CD14-positive monocyte (primary cell): Measurements from ENCODE around the gene GLP1R. TPM values are rescaled to one million over a fixed set of nuclear protein-coding genes. Genes with fewer than 3 reads are reported as not detected.

Source experiments
- DNase-seq, 3 donors: peaks; one replicate each; pipeline ENCODE4 v3.0.0-alpha.2; 2011 to 2022
- H2AFZ ChIP-seq: 2 replicates; pipeline ENCODE4 v1.6.0; 2012; ENCODE audit warnings: mild to moderate bottlenecking, low read depth, low read length, inconsistent platforms; ENCODE audit not compliant: insufficient read depth, poor library complexity, severe bottlenecking
- H3K27ac ChIP-seq, 2 donors: 1 replicate in 1 of 2; 2 replicates in 1 of 2; pipeline ENCODE4 v1.5.1; 2012 to 2013; ENCODE audit warnings: low read length in 2 of 2, control low read depth in 1 of 2, inconsistent platforms in 1 of 2, low read depth in 1 of 2, mild to moderate bottlenecking in 1 of 2
- H3K27me3 ChIP-seq, 2 donors: one replicate each; pipeline versions ENCODE4 v1.6.0 to v1.6.1; 2011 to 2013; ENCODE audit warnings: low read length in 2 of 2; ENCODE audit not compliant: control insufficient read depth in 2 of 2, insufficient read depth in 2 of 2
- H3K36me3 ChIP-seq, 2 donors: replicated peaks in 1 of 2; 1 replicate in 1 of 2; 2 replicates in 1 of 2; pipeline versions ENCODE4 v1.5.1 to v1.6.1; 2012 to 2013; ENCODE audit warnings: low read length in 2 of 2, control low read depth in 1 of 2, inconsistent platforms in 1 of 2, mild to moderate bottlenecking in 1 of 2; ENCODE audit not compliant: insufficient read depth in 2 of 2, control insufficient read depth in 1 of 2
- H3K4me1 ChIP-seq, 2 donors: 1 replicate in 1 of 2; 2 replicates in 1 of 2; pipeline versions ENCODE4 v1.5.1 to v1.6.1; 2012 to 2013; ENCODE audit warnings: low read length in 2 of 2, control low read depth in 1 of 2, inconsistent platforms in 1 of 2, mild to moderate bottlenecking in 1 of 2, moderate library complexity in 1 of 2; ENCODE audit not compliant: insufficient read depth in 2 of 2, control insufficient read depth in 1 of 2
- H3K4me2 ChIP-seq: replicated peaks from 2 replicates; pipeline ENCODE3; 2012; ENCODE audit warnings: low read length, moderate library complexity, mild to moderate bottlenecking; ENCODE audit not compliant: poor library complexity, severe bottlenecking; ENCODE audit errors: extremely low read depth
- H3K4me3 ChIP-seq, 3 experiments: fragments of 200-600 bp in 1 of 3; sonication (generic) in 1 of 3; replicated peaks in 1 of 3; 1 replicate in 2 of 3; 2 replicates in 1 of 3; pipeline ENCODE4 v1.5.1; 2011 to 2013; ENCODE audit warnings: low read length in 3 of 3, mild to moderate bottlenecking in 3 of 3, control low read depth in 2 of 3, low read depth in 2 of 3, inconsistent platforms in 1 of 3, moderate library complexity in 1 of 3
- H3K79me2 ChIP-seq: 2 replicates; pipeline ENCODE4 v1.6.0; 2012; ENCODE audit warnings: mild to moderate bottlenecking, control low read depth, inconsistent platforms, low read length, moderate library complexity; ENCODE audit not compliant: insufficient read depth
- H3K9ac ChIP-seq: 2 replicates; pipeline ENCODE4 v1.6.0; 2017; ENCODE audit warnings: low read length, mild to moderate bottlenecking; ENCODE audit not compliant: insufficient read depth, poor library complexity, severe bottlenecking
- H3K9me3 ChIP-seq, 2 donors: replicated peaks in 1 of 2; 1 replicate in 1 of 2; 2 replicates in 1 of 2; pipeline versions ENCODE4 v1.5.1 to v1.6.1; 2012 to 2013; ENCODE audit warnings: low read length in 2 of 2, control low read depth in 1 of 2; ENCODE audit not compliant: control insufficient read depth in 1 of 2, insufficient read depth in 1 of 2
- H4K20me1 ChIP-seq: 2 replicates; pipeline ENCODE4 v1.6.0; 2012; ENCODE audit warnings: mild to moderate bottlenecking, low read length, control low read depth, moderate library complexity; ENCODE audit not compliant: insufficient read depth
- H3K27ac Mint-ChIP-seq, 7 donors: one replicate each; pipeline ENCODE4 v1.8.0; 2020; ENCODE audit warnings: mild to moderate bottlenecking in 7 of 7, mixed read lengths in 7 of 7, moderate library complexity in 6 of 7, inconsistent platforms in 2 of 7
- H3K27me3 Mint-ChIP-seq, 3 donors: one replicate each; pipeline ENCODE4 v1.8.0; 2021 to 2022; ENCODE audit warnings: low read depth in 3 of 3, mild to moderate bottlenecking in 3 of 3, mixed read lengths in 3 of 3, moderate library complexity in 3 of 3, inconsistent platforms in 1 of 3
- H3K36me3 Mint-ChIP-seq, 2 donors: one replicate each; pipeline ENCODE4 v1.8.0; 2020; ENCODE audit warnings: mixed read lengths in 2 of 2, inconsistent platforms in 1 of 2, mild to moderate bottlenecking in 1 of 2
- H3K4me1 Mint-ChIP-seq: one replicate; pipeline ENCODE4 v1.8.0; 2020; ENCODE audit warnings: mild to moderate bottlenecking, mixed read lengths
- H3K4me3 Mint-ChIP-seq, 2 donors: one replicate each; pipeline ENCODE4 v1.8.0; 2020; ENCODE audit warnings: mild to moderate bottlenecking in 2 of 2, mixed read lengths in 2 of 2, moderate library complexity in 1 of 2
- H3K9me3 Mint-ChIP-seq, 7 donors: one replicate each; pipeline ENCODE4 v1.8.0; 2020 to 2022; ENCODE audit warnings: mixed read lengths in 7 of 7, mild to moderate bottlenecking in 6 of 7, moderate library complexity in 6 of 7, inconsistent platforms in 2 of 7
- WGBS: methylation state at CpG from one replicate; pipeline ENCODE4 v1.1.5; 2013; ENCODE audit warnings: missing lambda C conversion rate; ENCODE audit not compliant: insufficient coverage; 5-methylcytosine and 5-hydroxymethylcytosine counted together
- intact Hi-C, 2 donors: fragments of 100-400 bp; cut with micrococcal nuclease; formaldehyde crosslinking; loops; one replicate each; pipeline versions ENCODE4 v1.15.0 to v1.15.1; 2023
- polyA plus RNA-seq, 3 donors: library from polyadenylated mRNA; depleted of rRNA in 1 of 3; unstranded in 2 of 3; stranded (reverse) in 1 of 3; fragments of 300-500 nt in 2 of 3; fragments of >200 nt in 1 of 3; fragmentation: Illumina TruSeq in 2 of 3; gene quantifications; 1 replicate in 2 of 3; 2 replicates in 1 of 3; pipeline ENCODE4 v1.2.3, GENCODE V29; 2012 to 2021
- TF ChIP-seq, protein P1 (sequence below): fragments of 200-600 bp; IDR thresholded peaks from one replicate; pipeline ENCODE4 v1.8.0; 2022; ENCODE audit warnings: antibody characterized with exemption, mild to moderate bottlenecking

The GLP1R gene
- polyA plus RNA-seq, 3 donors, result not detected

GRCh38 chr6:39056681-39057080 lies 8.1 kb downstream of the GLP1R start:
- Histone ChIP-seq H3K4me1 (no peaks in the 10 kb centered on the region), H3K4me2 (no peak overlapping the region), H3K4me3 (no peak overlapping the region), H3K9ac (no peak overlapping the region), H3K27ac (no peak overlapping the region), H3K9me3 (no peaks in the 10 kb centered on the region), H3K36me3 (no peaks in the 10 kb centered on the region), H4K20me1 (no peaks in the 10 kb centered on the region), H3K79me2 (no peaks in the 10 kb centered on the region), H2AFZ (no peak overlapping the region), H3K27me3 (no peaks in the 10 kb centered on the region)
- intact Hi-C loops, result no loop called here
- WGBS, result no CpG with 5 or more reads among the region's 9 CpGs
- H3K27me3 Mint-ChIP-seq, result peaks cover 8 to 27% (median 16%) of the 10 kb centered on the region in 3 donors
- peaks cover 2% of the 10 kb centered on the region for H3K4me1 Mint-ChIP-seq
- H3K27ac Mint-ChIP-seq, result no peak overlapping the region
- TF ChIP-seq, protein P1, sequence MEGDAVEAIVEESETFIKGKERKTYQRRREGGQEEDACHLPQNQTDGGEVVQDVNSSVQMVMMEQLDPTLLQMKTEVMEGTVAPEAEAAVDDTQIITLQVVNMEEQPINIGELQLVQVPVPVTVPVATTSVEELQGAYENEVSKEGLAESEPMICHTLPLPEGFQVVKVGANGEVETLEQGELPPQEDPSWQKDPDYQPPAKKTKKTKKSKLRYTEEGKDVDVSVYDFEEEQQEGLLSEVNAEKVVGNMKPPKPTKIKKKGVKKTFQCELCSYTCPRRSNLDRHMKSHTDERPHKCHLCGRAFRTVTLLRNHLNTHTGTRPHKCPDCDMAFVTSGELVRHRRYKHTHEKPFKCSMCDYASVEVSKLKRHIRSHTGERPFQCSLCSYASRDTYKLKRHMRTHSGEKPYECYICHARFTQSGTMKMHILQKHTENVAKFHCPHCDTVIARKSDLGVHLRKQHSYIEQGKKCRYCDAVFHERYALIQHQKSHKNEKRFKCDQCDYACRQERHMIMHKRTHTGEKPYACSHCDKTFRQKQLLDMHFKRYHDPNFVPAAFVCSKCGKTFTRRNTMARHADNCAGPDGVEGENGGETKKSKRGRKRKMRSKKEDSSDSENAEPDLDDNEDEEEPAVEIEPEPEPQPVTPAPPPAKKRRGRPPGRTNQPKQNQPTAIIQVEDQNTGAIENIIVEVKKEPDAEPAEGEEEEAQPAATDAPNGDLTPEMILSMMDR, result no peak
- DNase-seq, result no peak
- H3K4me3 Mint-ChIP-seq, result no peak overlapping the region
- no peaks in the 10 kb centered on the region for H3K9me3 Mint-ChIP-seq
- H3K36me3 Mint-ChIP-seq, result no peaks in the 10 kb centered on the region

DNA sequence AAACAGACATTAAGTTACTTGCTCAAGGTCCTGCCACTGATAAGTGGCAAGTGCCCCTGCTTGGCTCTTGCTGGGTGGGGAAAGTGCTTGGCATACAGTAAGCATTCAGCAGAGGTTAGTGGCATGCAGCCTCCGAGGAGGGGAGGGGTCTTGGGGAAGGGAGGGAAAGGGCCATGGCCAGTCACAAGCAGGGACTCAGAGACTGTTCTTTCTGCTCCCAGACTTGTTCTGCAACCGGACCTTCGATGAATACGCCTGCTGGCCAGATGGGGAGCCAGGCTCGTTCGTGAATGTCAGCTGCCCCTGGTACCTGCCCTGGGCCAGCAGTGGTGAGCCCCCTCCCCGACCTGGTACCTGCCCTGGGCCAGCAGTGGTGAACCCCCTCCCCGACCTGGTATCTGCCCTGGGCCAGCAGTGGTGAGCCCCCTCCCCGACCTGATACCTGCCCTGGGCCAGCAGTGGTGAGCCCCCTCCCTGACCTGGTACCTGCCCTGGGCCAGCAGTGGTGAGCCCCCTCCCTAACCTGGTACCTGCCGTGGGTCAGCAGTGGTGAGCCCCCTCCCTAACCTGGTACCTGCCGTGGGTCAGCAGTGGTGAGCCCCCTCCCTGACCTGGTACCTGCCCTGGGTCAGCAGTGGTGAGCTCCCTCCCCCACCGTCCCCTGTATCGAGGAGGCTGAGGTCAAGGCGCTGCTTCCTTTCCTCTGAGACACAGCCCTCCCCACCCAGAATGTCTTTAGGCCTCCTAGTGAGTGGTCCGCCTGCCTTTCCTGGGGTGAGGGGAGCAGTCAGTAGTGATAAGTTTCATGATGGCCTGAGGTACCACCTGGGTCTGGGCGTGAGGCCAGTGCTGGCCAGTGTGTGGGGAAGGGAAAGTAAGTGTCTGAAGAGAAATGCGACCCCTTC lies 8.9 kb downstream of the GLP1R start:
- Histone ChIP-seq H3K27me3 (no peaks in the 10 kb centered on the region), H2AFZ (no peak overlapping the region), H3K4me1 (no peaks in the 10 kb centered on the region), H3K79me2 (no peaks in the 10 kb centered on the region), H3K36me3 (no peaks in the 10 kb centered on the region), H3K4me3 (no peak overlapping the region), H3K4me2 (no peak overlapping the region), H3K9ac (no peak overlapping the region), H4K20me1 (no peaks in the 10 kb centered on the region), H3K9me3 (no peaks in the 10 kb centered on the region), H3K27ac (no peak overlapping the region)
- Mint-ChIP-seq H3K27me3 (peaks cover 6 to 21% (median 16%) of the 10 kb centered on the region in 3 donors), H3K36me3 (no peaks in the 10 kb centered on the region), H3K27ac (no peak overlapping the region), H3K4me3 (no peak overlapping the region), H3K9me3 (no peaks in the 10 kb centered on the region), H3K4me1 (peaks cover 2% of the 10 kb centered on the region)
- intact Hi-C loops, result no loop called here
- WGBS, result 86% methylated on average over 12 of the region's 17 CpGs
- TF ChIP-seq, protein P1, result no peak
- DNase-seq, result no peak
